ENCODE results near the gene CASKIN2.
"Not testable (repeated sequence)": the region's sequence is repeated elsewhere in the genome, so short reads cannot be mapped to it uniquely, and the experiment has no call there.

CASKIN2 gene

GRCh38 chr17:75487351-75488070, 27.8 kb downstream of the CASKIN2 start:
- peak; percentile 45 for DNase-seq

GRCh38 chr17:75486951-75487350, 28.4 kb downstream of the CASKIN2 start:
- no peak for DNase-seq

GRCh38 chr17:75486151-75486550, 29.2 kb downstream of the CASKIN2 start:
- no peak for DNase-seq

- DNase-seq, result no peak
These were observed 29.6 kb downstream of the CASKIN2 start for GRCh38 chr17:75485688-75486087.

GRCh38 chr17:75482098-75482942, 33.0 kb downstream of the CASKIN2 start:
- no peak for DNase-seq

GRCh38 chr17:75481194-75482068, 33.9 kb downstream of the CASKIN2 start:
- DNase-seq, result no peak

GRCh38 chr17:75480281-75480680, 35.1 kb downstream of the CASKIN2 start:
- DNase-seq, result no peak

GRCh38 chr17:75478508-75478907, 36.8 kb downstream of the CASKIN2 start:
- DNase-seq, result no peak

GRCh38 chr17:75477490-75477862, 37.9 kb downstream of the CASKIN2 start:
- DNase-seq, result not testable (repeated sequence)

GRCh38 chr17:75476752-75477489, 38.4 kb downstream of the CASKIN2 start:
- DNase-seq, result no peak

- no peak for DNase-seq
These were observed 39.1 kb downstream of the CASKIN2 start for GRCh38 chr17:75476271-75476671.

- no peak for DNase-seq
These were observed 39.5 kb downstream of the CASKIN2 start for GRCh38 chr17:75475851-75476250.

- no peak for DNase-seq
These were observed 40.0 kb downstream of the CASKIN2 start for GRCh38 chr17:75475144-75475835.

GRCh38 chr17:75474736-75475135, 40.6 kb downstream of the CASKIN2 start:
- DNase-seq, result no peak

GRCh38 chr17:75473246-75473645, 42.1 kb downstream of the CASKIN2 start:
- DNase-seq, result no peak

GRCh38 chr17:75472119-75472518, 43.2 kb downstream of the CASKIN2 start:
- no peak for DNase-seq

GRCh38 chr17:75471207-75471606, 44.1 kb downstream of the CASKIN2 start:
- no peak for DNase-seq

- no peak for DNase-seq
These were observed 46.5 kb downstream of the CASKIN2 start for GRCh38 chr17:75468779-75469373.

GRCh38 chr17:75468291-75468754, 47.0 kb downstream of the CASKIN2 start:
- DNase-seq, result no peak

- DNase-seq, result no peak
These were observed 50.3 kb downstream of the CASKIN2 start for GRCh38 chr17:75465039-75465438.

- no peak for DNase-seq
These were observed 51.7 kb downstream of the CASKIN2 start for GRCh38 chr17:75463603-75464002.
